GM18508 (cell line): Measurements from ENCODE around the gene CLCN7.
A peak's percentile ranks its signal among the peaks of the same experiment; 100 is the strongest.

ENCODE experiments used
- ATAC-seq: cut with Tn5 transposase; IDR thresholded peaks from one replicate; pipeline ENCODE4 v1.9.1; 2021; ENCODE audit warnings: moderate number of reproducible peaks; ENCODE audit not compliant: insufficient read depth, unreplicated experiment

The CLCN7 gene

GRCh38 chr16:1432388-1433262 lies 42.2 kb downstream of the CLCN7 start:
- no peak for ATAC-seq

GRCh38 chr16:1431497-1432270 lies 43.1 kb downstream of the CLCN7 start:
- ATAC-seq = no peak

GRCh38 chr16:1430759-1431496 lies 43.9 kb downstream of the CLCN7 start, which contains the start of gene PERCC1:
Gene PERCC1 (plus strand): TSS chr16:1431078. CDS start chr16:1432594, 1,516 bp downstream.
- ATAC-seq = no peak

- no peak for ATAC-seq
Measured at GRCh38 chr16:1430214-1430758, 44.5 kb downstream of the CLCN7 start.

- no peak for ATAC-seq
Measured at GRCh38 chr16:1429631-1430030, 45.2 kb downstream of the CLCN7 start.

GRCh38 chr16:1429012-1429411 lies 45.8 kb downstream of the CLCN7 start:
- ATAC-seq = no peak

- ATAC-seq = no peak
Measured at GRCh38 chr16:1428511-1428910, 46.3 kb downstream of the CLCN7 start.

- ATAC-seq = no peak
Measured at GRCh38 chr16:1427473-1428461, 47.1 kb downstream of the CLCN7 start.

- ATAC-seq = no peak
Measured at GRCh38 chr16:1426734-1427471, 47.9 kb downstream of the CLCN7 start.

- ATAC-seq = no peak
Measured at GRCh38 chr16:1425616-1426370, 49.0 kb downstream of the CLCN7 start.

GRCh38 chr16:1424028-1424427 lies 50.8 kb downstream of the CLCN7 start:
- no peak for ATAC-seq

GRCh38 chr16:1422076-1422475 lies 52.8 kb downstream of the CLCN7 start:
- ATAC-seq = no peak

GRCh38 chr16:1420111-1420539 lies 54.7 kb downstream of the CLCN7 start:
- peak; percentile 4 for ATAC-seq

- no peak for ATAC-seq
Measured at GRCh38 chr16:1416521-1416941, 58.3 kb downstream of the CLCN7 start.

GRCh38 chr16:1414532-1415260 lies 60.1 kb downstream of the CLCN7 start, which contains the start of gene UNKL:
Gene UNKL (minus strand): TSS chr16:1414704. CDS start chr16:1414691, 13 bp downstream.
- ATAC-seq = no peak

GRCh38 chr16:1413684-1414531 lies 60.9 kb downstream of the CLCN7 start:
- no peak for ATAC-seq
